HG02759 (cell line): ENCODE results near the gene C1D.

ENCODE experiments used
- ATAC-seq: cut with Tn5 transposase; IDR thresholded peaks from one replicate; pipeline ENCODE4 v1.9.1; 2021; ENCODE audit warnings: mild to moderate bottlenecking, moderate library complexity; ENCODE audit not compliant: unreplicated experiment

The C1D gene

GRCh38 chr2:68059784-68060525 lies 2.8 kb downstream of the C1D start:
- ATAC-seq, result no peak

GRCh38 chr2:68057658-68058396 lies 5.0 kb downstream of the C1D start:
- no peak for ATAC-seq

- no peak for ATAC-seq
These were observed 9.9 kb downstream of the C1D start for GRCh38 chr2:68052717-68053422.

- ATAC-seq, result no peak
These were observed 12.5 kb downstream of the C1D start for GRCh38 chr2:68050353-68050752.

GRCh38 chr2:68046642-68047240 lies 16.1 kb downstream of the C1D start:
- ATAC-seq, result no peak

GRCh38 chr2:68046224-68046623 lies 16.6 kb downstream of the C1D start:
- ATAC-seq, result no peak

- ATAC-seq, result no peak
These were observed 17.5 kb downstream of the C1D start for GRCh38 chr2:68045342-68045741.

GRCh38 chr2:68044099-68044498 lies 18.7 kb downstream of the C1D start:
- ATAC-seq, result no peak

GRCh38 chr2:68043695-68044094 lies 19.1 kb downstream of the C1D start:
- no peak for ATAC-seq

- ATAC-seq, result no peak
These were observed 19.8 kb downstream of the C1D start for GRCh38 chr2:68043032-68043431.

GRCh38 chr2:68041704-68042245 lies 21.0 kb downstream of the C1D start:
- ATAC-seq, result no peak

GRCh38 chr2:68040078-68040477 lies 22.7 kb downstream of the C1D start:
- no peak for ATAC-seq

- ATAC-seq, result no peak
These were observed 23.5 kb downstream of the C1D start for GRCh38 chr2:68039317-68039716.

GRCh38 chr2:68032702-68033101 lies 30.1 kb downstream of the C1D start:
- no peak for ATAC-seq

- ATAC-seq, result peak; percentile 71
These were observed 31.2 kb downstream of the C1D start for GRCh38 chr2:68031542-68032160.

GRCh38 chr2:68031043-68031442 lies 31.8 kb downstream of the C1D start:
- no peak for ATAC-seq

- no peak for ATAC-seq
These were observed 32.3 kb downstream of the C1D start for GRCh38 chr2:68030529-68030928.

- ATAC-seq, result no peak
These were observed 34.8 kb downstream of the C1D start for GRCh38 chr2:68027959-68028358.

- ATAC-seq, result no peak
These were observed 38.4 kb downstream of the C1D start for GRCh38 chr2:68024450-68024849.

- ATAC-seq, result no peak
These were observed 38.9 kb downstream of the C1D start for GRCh38 chr2:68023904-68024303.

- no peak for ATAC-seq
These were observed 44.1 kb downstream of the C1D start for GRCh38 chr2:68018727-68019126.
